Progenitor cell of endocrine pancreas (in vitro differentiated cells): ENCODE measurements around the gene UROC1. TPM values are rescaled to one million over a fixed set of nuclear protein-coding genes. Genes with fewer than 3 reads are reported as not detected.

ENCODE experiments used
- DNase-seq: peaks from one replicate; pipeline ENCODE4 v3.0.0; 2021; ENCODE audit warnings: low spot score; ENCODE audit not compliant: unreplicated experiment
- H3K27ac Mint-ChIP-seq: 2 replicates; pipeline ENCODE4 v1.8.0; 2021; ENCODE audit warnings: mild to moderate bottlenecking, moderate library complexity, mixed read lengths
- H3K27me3 Mint-ChIP-seq: 2 replicates; pipeline ENCODE4 v1.8.0; 2021; ENCODE audit warnings: mixed read lengths
- H3K36me3 Mint-ChIP-seq: 2 replicates; pipeline ENCODE4 v1.8.0; 2022; ENCODE audit warnings: mixed read lengths; ENCODE audit not compliant: insufficient read depth
- H3K4me1 Mint-ChIP-seq: 2 replicates; pipeline ENCODE4 v1.8.0; 2021; ENCODE audit warnings: low read depth, mixed read lengths
- H3K4me3 Mint-ChIP-seq: 2 replicates; pipeline ENCODE4 v1.8.0; 2021; ENCODE audit warnings: low read depth, mild to moderate bottlenecking, moderate library complexity, mixed read lengths
- H3K9me3 Mint-ChIP-seq: 2 replicates; pipeline ENCODE4 v1.8.0; 2021; ENCODE audit warnings: low read depth, mixed read lengths
- CTCF ChIP-seq: fragments of 200-600 bp; sonication (generic); IDR thresholded peaks from one replicate; pipeline ENCODE4 v1.5.0; 2021; ENCODE audit warnings: antibody characterized with exemption, mild to moderate bottlenecking; ENCODE audit not compliant: unreplicated experiment
- total RNA-seq: library from RNA; stranded (reverse); gene quantifications from 2 replicates; pipeline ENCODE4 v1.2.1, GENCODE V29; 2021

Gene UROC1
- total RNA-seq, 1 donor from 2014 or later, result not detected

GRCh38 chr3:126524429-126524988 is 6.9 kb upstream of the UROC1 start:
- H3K9me3 Mint-ChIP-seq, result no peaks in the 10 kb centered on the region
- no peak for TF ChIP-seq CTCF
- peak overlapping the region; percentile 66 for H3K4me3 Mint-ChIP-seq
- no peak overlapping the region for H3K27ac Mint-ChIP-seq
- no peaks in the 10 kb centered on the region for H3K36me3 Mint-ChIP-seq
- peaks cover 48% of the 10 kb centered on the region for H3K27me3 Mint-ChIP-seq
- peak; percentile 43 for DNase-seq
- H3K4me1 Mint-ChIP-seq, result peaks cover 7% of the 10 kb centered on the region

GRCh38 chr3:126523745-126524428 is 6.3 kb upstream of the UROC1 start, which contains the start of gene CHST13:
CHST13 (plus strand) TSS chr3:126524155; CDS start chr3:126524333, 178 bp downstream.
- Mint-ChIP-seq H3K4me1 (peaks cover 4% of the 10 kb centered on the region), H3K36me3 (no peaks in the 10 kb centered on the region), H3K27me3 (peaks cover 48% of the 10 kb centered on the region), H3K27ac (peak within 1 kb of the TSS; percentile 64), H3K9me3 (no peaks in the 10 kb centered on the region), H3K4me3 (peak within 1 kb of the TSS; percentile 66)
- no peak for TF ChIP-seq CTCF
- no peak for DNase-seq

- TF ChIP-seq CTCF, result peak; percentile 92
- Mint-ChIP-seq H3K4me3 (no peak overlapping the region), H3K27ac (no peak overlapping the region), H3K27me3 (peaks cover 38% of the 10 kb centered on the region), H3K4me1 (no peaks in the 10 kb centered on the region), H3K36me3 (no peaks in the 10 kb centered on the region), H3K9me3 (no peaks in the 10 kb centered on the region)
- DNase-seq, result peak; percentile 63
Observed at GRCh38 chr3:126522363-126522788, 4.8 kb upstream of the UROC1 start.

- DNase-seq, result no peak
- Mint-ChIP-seq H3K4me1 (no peaks in the 10 kb centered on the region), H3K9me3 (no peaks in the 10 kb centered on the region), H3K4me3 (no peak overlapping the region), H3K27ac (no peak overlapping the region), H3K27me3 (peaks cover 32% of the 10 kb centered on the region), H3K36me3 (no peaks in the 10 kb centered on the region)
- TF ChIP-seq CTCF, result no peak
Observed at GRCh38 chr3:126521122-126521891, 3.7 kb upstream of the UROC1 start.
